HG03060 (cell line): ENCODE measurements around the gene MBD1.
"Not testable (repeated sequence)": the region's sequence is repeated elsewhere in the genome, so short reads cannot be mapped to it uniquely, and the experiment has no call there.

Experiments
- ATAC-seq: cut with Tn5 transposase; IDR thresholded peaks from one replicate; pipeline ENCODE4 v1.9.1; 2021; ENCODE audit warnings: low read depth, moderate number of reproducible peaks; ENCODE audit not compliant: unreplicated experiment

Gene MBD1

DNA sequence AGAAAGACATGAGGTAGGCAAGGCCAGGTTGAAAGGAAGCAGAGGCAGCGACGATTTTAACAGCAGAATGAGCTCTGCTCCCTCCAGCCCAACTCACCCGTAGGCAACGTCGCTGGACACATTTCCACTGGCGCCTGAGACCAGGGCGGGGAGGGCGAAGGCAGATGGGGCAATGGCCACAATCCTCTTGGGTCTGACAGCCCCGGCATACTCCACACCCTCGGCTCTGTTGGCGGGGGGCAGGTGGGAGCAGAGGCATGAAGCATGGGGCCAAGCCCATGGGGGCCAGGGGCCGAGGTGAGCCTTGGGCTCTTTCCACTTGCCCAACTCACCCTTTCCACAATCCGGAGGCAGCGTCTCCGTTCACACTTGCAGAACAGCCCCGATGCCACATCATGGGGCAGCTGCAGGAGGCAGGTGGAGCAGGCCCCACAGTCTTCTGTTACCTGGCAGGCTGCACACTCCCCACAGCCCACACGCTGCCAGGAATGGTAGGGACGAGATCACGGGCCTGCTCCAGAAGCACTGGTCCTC lies 5.8 kb downstream of the MBD1 start:
- ATAC-seq: no peak

DNA sequence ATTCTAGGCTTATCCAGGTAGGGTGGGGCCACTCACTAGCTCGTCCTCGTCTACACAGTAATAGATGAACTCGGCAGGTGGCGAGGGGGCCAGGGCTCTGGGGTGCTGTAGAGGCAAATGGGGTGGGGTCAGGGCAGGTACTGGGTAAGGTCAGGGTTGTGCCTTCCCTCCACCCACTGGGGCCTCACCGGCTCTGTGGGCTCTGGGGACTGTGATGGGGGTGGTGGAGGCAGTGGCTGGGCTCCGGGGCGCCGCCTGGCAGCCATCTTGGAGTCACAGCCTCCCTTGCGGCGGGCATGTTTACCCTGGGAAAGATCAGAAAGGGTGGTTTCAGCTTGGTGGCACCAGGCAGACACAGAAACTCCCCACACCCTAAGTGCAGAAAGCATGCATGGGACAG lies 6.4 kb downstream of the MBD1 start:
- no peak for ATAC-seq

DNA sequence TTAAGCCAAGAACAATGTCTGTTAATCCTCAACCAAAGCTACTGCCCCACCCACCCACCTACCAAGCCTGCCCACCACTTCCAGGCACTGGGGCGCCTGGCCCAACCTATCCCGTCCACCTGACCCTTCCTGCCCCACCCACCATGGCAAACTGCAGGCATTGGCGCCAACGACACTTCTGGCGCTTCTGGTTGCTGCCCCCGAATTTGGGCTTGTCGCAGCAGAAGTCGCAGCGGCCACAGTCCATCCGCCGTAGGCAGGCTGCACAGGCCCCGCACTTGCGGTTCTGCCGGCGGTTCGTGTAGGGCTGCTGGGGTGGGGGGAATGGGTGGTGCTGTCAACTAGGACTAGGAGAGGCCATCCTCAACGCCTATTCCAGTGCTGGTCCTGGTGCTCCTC lies 7.3 kb downstream of the MBD1 start:
- no peak for ATAC-seq

GRCh38 chr18:50273203-50274043 lies 7.9 kb downstream of the MBD1 start:
- no peak for ATAC-seq

- ATAC-seq: no peak
These were observed 8.8 kb downstream of the MBD1 start for GRCh38 chr18:50272568-50272967.

DNA sequence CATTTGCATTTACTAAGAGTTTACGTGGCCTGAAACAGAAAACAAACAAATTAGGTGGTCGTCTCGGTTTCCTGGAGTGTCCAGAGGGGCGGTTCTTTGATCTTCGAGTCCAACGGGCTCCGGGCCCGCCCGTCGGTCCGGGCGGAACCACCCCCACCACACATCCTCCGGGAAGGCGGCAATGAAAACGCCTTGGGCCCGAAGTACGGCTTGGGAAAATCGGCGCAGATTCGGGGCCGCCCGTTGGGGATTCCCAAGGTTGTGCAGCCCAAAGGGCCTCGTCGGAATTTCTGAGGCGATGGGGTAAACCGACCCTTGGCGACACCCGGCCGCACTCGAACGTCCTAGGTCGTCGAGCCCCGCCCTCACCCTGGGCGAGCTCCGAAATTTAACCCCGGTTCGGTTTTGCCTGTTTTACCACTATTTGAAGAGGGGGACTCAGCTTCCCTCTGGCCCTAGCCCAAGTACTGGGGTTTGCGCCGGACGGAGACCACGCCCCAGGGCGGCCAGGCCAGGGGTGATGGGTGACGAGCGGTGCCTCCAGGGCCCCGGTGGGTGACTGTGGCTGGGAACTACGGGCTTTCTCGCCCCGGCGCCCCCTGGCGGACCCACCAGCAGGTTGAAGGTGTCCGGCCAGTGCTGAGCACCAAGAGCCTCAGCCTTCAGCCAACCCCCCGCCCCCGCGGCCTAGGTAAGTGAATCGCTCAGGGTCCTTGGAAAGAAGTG lies 13.1 kb downstream of the MBD1 start:
- ATAC-seq: peak; percentile 72

DNA sequence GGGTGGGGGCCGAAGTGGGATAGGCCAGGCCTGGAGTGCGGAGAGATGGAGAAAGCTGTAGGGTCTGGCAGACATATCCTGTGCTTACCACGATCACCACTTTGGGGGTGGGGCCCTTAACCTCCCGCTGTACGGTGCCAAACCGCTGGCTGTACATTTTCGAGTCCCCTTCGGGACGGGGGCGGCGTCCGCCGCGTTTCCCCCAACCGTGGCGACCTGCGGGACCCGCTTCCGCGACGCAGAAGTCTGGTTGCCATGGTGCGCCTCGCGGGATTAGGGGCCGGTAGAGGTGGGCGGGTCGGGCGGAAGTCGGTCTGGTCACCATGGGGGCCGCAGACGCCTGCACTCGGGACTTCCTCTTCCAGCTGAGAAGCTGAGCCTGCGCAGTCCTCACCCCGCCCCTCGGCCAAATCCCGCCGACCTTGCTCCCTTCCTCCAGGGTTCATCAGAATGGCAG lies 15.0 kb downstream of the MBD1 start, which contains the start of gene CFAP53:
CFAP53 (minus strand) TSS at position 248 of the 457 bp plus-strand sequence; CDS start at position 157, 91 bp downstream.
- peak; percentile 38 for ATAC-seq

- no peak for ATAC-seq
These were observed 18.3 kb downstream of the MBD1 start for GRCh38 chr18:50262977-50263376.

GRCh38 chr18:50250935-50251334 lies 30.4 kb downstream of the MBD1 start:
- no peak for ATAC-seq

DNA sequence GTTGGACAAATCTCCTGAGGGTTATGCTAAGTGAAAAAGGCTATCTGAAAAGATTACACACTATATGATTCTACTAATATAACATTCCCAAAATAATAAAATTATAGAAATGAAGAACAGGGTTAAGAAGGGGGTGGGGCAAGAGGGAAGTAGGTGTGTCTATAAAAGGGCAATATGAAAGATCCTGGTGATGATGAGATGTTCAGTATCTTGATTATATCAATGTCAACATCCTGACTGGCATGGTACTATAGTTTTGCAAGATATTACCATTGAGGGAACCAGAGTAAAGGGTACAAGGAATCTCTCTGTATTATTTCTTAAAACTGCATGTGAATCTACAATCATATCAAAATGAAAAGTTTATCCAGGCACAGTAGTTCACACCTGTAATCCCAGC lies 31.7 kb downstream of the MBD1 start:
- no peak for ATAC-seq

DNA sequence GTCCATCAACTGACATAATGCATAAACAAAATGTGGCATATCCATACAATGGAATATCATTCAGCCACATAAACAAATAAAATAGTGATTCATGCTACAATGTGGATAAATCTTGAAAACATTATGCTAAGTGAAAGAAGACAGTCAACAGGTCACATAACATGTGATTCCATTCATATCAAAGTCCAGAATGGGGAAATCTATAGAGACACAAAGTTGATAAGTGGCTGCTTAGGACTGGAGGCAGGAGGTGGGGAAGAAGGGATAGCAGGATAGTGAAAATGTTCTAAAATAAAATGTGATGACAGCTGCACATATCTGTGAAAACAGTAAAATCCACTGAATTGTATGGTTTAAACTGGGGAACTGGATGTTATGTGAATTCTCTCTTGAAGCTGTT lies 33.8 kb downstream of the MBD1 start:
- no peak for ATAC-seq

DNA sequence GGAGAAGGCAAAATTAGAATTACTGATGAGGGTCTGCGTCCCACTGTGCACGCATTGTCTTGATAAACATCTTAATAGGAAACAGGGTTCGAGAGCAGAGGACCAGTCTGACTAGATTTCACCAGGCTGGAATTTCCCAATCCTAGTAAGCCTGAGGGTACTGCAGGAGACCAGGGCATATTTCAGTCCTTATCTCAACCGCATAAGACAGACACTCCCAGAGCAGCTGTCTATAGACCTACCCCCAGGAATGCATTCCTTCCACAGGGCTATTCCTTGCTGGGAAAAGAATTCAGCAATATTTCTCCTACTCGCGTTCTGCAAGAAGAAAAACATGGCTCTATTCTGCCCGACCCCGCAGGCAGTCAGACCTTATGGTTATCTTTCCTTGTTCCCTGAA lies 39.6 kb downstream of the MBD1 start:
- ATAC-seq: not testable (repeated sequence)

DNA sequence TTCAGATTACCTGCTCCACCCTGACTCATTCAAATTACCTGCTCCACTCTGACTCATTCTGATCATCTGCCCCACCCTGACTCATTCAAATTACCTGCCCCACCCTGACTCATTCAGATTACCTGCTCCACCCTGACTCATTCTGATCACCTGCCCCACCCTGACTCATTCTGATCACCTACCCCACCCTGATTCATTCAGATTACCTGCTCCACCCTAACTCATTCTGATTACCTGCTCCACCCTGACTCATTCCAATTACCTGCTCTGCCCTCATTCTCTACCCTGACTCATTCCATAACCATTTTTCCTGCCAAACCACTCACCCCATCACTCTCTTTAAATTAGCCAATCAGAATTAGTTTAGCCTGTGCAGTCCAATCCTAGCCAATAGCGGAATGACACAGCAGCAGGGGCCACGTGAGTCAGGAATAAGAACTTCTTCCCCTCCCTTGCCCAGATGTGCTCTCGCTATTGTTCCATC lies 41.2 kb downstream of the MBD1 start:
- no peak for ATAC-seq

GRCh38 chr18:50232419-50232818 lies 48.9 kb downstream of the MBD1 start:
- ATAC-seq: no peak

DNA sequence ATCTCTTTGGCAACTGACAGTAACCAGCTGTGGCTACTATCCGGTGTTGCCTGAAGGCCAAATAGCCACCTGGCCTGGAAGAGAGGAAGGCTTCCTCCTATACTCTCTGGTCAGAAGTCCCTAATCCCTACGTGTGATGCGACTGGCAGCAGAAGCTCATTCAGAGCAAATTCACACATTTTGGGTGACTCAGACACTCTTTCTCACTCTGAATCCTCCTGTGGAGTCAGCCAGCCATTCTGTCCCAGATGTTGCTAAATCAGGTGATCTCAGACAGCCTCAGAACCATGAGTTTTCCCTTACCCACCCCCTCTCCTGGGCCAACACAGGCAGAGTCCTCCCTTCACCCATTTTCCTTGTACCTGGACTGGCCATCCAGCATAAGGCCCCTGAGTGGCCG lies 49.7 kb downstream of the MBD1 start:
- ATAC-seq: no peak

DNA sequence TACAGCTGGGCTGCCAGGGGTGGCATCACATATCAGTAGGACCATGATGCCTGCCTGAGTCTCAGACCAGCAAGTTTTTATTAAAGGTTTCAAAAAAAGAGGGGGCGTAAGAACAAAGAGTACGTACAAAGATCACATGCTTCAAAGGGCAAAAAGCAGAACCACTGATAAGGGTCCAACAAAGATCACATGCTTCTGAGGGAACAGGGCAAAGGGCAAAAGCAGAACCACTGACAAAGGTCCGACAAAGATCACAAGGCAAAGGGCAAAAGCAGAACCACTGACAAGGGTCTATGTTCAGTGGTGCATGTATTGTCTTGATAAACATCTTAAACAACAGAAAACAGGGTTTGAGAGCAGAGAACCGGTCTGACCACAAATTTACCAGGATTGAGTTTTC lies 61.1 kb downstream of the MBD1 start:
- ATAC-seq: not testable (repeated sequence)
